HG03575 (cell line): ENCODE measurements around the gene ESRRA.
A peak's percentile ranks its signal among the peaks of the same experiment; 100 is the strongest.

Experiments
- ATAC-seq: cut with Tn5 transposase; IDR thresholded peaks from one replicate; pipeline ENCODE4 v1.9.1; 2021; ENCODE audit not compliant: unreplicated experiment, insufficient number of reproducible peaks, low FRiP score; ENCODE audit errors: extremely low read depth

Gene ESRRA

DNA sequence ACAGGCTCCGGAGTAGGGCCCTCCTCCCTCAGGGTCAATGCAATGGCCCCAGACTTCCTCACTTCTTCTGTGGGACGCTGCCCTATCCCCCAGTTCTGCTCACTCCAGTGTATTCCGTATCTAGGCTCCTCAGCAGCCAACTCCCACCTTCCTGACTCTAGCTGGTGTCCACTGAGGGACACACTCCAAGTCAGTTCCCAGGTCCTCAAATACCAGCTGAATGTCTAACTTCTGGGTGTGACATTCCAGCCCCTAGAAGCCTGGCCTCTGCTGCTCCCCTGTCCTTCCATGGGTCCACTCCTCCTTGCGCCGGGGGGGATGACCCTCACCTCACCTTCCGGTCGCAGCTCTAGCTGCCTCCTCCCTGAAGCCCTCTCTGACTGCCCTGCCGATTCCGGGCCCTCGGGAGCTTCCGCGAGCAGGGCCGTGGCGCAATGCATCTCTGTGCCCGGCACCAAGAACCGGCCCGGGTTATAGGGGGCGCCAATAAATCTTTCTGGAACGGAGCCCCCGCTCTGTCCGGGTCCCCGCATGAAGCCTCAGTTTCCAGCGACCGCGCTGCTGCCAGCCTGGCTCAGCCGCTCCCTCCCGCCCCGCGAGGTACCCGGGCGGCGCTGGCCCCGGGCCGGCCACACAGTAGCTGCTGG, 36.3 kb upstream of the ESRRA start:
- no peak for ATAC-seq

DNA sequence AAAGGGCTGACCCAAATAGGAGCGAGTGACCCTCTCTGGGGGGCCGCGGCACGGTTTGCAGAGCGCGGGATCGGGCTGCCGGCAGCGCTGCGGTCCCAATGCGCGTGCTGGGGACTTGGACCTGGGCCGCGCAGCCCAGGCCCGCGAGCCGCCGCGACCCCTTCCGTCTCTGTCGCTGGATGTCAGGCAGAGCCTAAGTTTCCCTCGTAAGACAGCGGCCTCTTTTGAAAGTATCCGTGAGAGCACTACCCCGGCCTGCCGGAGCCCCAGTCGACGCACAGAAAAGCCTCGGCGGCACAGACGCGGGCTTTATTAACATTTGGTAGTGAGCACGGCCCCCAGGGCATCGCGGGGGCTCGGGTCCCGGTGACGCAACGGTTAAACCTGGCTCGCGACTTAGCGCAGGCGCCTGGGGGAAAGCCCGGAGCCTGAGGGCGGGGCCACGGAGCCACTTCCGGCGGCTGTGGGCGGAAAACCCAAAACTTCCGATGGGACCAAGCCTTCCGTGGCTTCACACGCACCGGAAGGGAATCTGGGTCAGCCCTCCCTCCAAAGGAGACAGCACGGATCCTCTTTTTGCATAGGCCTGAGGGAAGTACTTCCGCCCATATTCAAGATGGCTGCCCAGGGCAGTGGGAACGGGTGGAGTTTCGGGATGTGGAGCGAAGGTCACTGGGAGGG, 35.6 kb upstream of the ESRRA start:
- peak; percentile 45 for ATAC-seq

DNA sequence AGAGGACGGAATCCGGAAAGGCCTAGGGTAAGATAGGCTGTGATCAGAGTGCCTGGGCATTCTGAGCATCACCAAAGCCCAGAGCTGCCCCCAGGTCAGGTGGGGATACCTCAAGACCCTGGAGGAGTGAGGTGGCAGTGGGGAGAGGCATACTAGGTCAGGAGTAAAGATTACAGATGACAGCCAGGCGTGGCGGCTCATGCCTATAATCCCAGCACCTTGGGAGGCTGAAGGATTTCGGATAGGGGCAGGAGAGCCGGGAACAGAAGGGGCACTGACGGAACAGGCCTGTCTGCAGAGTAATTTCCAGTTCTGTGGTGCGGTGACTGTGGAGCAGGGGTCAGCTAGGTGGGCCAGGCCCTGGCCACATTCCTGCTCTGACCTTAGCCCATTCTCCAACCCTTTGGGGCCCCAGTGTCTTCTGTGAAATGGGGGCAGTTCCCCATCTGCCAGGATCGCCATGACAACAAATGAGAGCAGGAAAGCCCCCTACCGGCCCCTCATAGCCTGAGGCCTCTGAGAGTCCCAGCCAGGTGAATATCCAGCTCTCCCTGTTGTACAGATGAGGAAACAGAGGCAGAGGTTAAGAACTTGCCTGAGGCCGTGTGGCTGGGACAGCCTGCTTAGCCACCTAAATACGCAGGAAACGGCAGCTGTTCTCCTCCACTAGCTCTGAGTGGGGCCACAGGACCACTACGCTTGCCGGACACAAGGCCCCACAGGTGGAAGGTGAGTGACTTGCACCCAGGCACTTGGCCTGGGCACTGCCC, 30.1 kb upstream of the ESRRA start:
- no peak for ATAC-seq

DNA sequence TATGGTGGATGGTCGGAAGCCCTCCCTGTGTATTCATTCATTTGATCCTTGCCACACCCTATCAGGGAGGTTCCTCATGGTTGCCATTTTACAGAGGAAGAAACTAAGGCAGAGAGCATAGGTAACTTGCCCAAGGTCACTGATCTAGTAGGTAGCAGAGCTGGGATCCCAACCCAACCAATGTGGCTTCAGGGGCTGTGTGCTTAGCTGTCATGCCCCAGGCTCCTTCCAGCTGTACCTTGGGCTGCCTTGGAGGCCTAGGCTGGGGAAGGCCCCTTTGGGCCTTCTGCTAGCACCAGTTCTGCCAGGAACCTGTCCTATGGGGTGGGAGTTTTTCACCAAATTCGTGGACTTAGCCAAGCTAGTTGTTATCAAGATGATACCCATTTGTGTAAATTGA, 29.5 kb upstream of the ESRRA start:
- no peak for ATAC-seq

DNA sequence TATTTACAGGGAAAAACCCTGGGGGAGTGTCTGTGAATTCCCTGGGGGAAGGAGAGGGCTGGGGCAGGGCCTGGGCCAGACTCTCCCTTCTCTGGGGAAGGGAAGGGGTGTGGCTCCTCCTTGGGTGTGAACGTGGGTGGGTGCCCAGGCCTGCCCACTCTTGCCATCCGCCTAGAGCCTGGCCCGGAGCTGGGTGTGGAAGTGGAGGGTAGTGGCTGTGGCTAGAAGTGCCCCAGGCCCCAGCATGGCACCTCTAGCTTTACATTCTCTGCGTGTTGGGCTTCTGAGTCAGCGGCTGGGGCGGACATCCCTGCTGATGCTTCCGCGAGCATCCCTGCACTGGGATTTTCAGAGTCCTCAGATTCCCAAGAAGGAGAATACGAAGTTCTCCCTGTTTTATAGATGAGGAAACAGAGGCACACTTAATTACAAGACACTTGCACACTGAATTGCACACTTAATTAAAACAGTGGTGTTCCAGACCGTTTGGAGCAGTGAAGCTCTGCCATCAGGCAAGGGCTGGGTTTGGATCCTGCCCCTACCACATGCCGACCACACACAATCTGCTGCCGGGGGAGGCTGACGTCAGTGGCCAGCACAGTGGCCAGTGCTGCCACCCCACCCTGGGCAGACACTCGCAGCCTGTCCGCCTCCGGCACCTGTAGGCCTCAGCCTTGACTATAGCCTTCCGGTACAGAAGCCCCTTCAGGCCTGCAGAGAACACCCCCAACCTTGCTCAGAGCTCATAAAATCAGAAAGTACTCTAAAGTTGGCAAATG, 28.5 kb upstream of the ESRRA start:
- no peak for ATAC-seq

DNA sequence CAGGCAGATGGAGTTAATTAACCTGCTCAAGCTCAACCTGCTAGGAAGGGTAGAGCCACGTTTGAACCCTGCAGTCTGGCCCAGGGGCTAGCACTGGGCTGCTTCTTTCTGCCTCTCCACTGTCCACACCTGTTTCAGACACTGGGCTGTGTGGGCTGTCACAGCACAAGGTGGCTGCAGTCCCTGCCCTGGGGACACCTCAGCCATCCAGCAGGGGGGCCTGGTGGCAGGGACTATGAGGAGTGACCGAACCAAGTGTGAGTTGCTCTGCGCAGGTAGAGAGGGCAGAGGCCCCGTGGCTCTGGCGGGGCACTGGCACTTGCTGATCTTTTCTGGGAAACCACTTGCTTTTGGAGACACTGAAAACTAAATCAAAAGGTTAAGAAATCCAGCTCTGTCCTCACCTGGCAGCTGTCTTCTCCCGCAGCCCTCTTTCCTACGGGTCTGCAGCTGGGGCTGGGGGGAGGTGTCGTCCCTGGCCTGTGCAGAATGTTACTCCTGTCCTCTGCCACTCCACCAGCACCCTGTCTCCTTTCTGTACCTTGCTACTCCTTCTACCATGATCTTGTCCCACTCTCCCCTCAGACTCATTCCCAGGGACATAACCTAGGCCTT, 26.6 kb upstream of the ESRRA start:
- ATAC-seq = no peak

DNA sequence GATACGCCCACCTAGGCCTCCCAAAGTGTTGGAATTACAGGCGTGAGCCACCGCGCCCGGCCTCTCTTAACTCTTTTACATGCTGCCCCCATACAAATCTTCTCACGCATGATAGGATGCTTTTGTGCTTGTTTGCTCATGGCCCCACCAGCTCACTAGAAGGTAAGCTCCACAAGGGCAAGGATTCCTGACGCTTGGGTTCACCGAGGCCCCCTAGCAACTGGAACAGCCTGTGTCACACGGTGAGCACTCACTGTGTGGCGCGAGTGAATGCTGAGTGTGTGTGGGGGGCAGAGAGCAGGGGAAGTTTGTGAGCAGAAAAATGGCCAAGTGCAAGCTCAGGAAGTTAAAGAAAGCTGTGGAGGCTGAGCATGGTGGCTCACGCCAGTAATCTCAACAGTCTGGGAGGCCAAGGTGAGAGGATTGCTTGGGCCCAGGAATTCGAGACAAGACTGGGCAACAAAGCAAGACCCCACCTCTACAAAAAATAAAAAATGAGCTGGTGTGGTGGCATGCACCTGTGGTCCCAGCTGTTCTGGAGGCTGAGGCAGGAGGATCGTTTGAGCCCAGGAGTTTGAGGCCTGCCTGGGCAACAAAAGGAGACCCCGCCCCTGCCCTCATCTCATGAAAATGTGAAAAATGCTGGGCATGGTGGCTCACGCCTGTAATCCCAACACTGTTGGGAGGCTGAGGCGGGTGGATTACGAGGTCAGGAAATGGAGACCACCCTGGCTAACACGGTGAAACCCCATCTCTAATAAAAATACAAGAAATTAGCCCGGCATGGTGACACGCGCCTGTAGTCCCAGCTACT, 23.2 kb upstream of the ESRRA start:
- ATAC-seq = no peak

DNA sequence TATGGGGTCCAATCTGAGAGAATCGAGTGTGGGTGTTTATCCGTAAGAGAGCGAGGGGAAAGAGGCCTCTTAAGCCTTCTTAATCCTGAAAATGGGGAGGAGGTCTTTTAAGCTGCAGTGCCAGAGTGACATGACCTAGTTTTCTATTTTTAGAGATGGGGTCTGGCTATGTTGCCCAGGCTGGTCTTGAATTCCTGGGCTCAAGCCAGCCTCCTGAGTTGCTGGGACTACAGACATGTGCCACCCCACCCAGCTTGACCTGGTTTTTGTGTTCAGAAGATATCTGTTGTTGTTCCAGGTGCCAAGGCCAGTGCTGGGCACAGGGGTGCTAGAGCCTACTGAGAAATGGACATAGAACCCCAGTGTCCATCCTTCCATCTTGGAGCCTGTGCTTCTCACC, 22.2 kb upstream of the ESRRA start:
- ATAC-seq = no peak

DNA sequence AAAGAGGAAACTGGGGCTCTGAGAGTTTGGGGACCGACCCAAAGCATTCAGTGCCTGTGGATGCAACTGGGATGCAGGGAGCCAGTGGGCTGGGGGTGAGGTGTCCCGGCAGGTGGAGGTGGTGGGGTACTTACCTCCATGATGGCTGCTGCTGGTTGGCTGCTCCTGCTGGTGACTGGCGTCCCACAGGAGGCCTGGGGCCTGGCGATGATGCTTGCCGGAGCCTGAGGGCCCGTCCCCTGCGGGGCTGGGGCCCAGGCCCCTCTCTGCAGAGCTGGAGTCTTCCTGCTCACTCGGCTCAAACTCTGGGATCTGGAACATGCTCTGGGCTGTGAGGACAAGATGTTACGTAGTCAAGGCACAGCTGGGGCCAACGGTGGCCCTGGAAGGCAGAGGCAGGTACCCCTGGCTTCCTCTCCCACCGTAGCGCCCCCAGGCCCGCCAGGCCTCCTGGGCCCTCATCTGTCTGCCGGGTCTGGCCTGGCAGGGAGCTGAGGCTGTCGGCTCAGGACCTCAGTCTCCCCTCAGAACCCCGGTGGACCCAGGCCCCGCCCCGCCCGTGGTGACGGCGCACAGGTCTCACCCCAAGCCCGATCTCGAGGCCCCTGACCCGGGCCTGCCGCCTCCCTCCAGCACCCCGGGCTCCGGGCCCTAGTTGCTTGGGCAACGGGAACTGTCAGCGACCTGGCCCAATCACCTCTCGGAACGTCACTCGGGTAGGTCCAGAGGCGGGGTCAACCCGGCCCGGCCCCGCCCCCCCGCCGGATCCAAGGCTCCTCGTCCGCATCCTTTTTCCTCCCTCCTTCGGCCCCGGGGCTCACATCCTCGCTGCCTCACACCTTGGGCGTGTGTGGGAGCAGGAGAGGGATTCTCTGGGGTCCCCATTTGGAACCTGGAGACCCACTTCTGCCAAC, 21.0 kb upstream of the ESRRA start, which contains the start of gene BAD:
BAD (minus strand) TSS at position 618 of the 914 bp plus-strand sequence; CDS start at position 321, 297 bp downstream.
- ATAC-seq = no peak

DNA sequence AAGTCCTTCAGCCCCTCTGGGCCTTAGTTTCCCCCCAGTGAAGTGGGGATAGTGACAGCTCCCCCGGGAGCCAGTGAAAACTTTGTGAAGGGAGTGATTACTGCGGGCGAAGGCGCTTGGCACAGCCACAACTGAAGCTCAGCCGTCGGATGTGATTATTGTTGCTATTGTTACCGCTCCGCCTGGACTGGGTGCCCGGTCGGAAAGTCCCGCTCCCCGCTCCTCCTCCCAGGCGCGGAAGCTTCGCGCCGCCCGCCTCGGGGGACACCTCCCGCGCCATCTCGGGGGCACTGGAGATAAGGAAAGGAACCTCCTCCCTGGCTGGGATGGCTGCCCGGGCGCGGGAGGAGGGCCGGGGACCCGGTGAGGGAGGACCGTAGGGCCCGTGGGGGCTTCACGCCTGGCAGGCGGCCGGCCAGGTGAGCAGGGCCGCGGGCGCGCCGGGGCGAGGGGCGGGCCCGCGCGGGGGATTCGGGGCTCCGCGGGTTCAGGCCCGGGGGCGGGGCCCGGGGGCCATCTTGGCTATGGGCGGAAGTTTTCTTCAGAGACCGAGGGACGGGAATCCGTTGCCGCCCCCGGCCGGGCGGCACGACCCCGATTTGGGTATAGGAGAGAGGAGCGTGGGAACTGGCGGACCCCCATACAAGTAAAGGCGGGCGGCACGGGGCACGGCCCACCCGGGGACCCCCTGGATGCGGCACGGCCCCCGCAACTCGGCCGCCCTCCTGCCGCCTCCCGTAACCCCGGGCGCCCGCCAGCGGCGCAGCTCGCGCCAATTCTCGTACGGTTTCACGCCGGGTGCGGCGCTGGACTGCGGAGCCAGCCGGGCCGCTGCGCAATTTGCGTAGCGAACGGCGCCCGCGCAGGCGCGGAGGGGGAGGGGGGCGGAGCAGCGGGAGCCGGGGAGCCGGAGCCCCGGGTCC, 20.1 kb upstream of the ESRRA start, which contains the start of gene GPR137:
GPR137 (plus strand) TSS at position 887 of the 923 bp plus-strand sequence. CDS start 677 bp downstream, outside the sequence.
- ATAC-seq = no peak

DNA sequence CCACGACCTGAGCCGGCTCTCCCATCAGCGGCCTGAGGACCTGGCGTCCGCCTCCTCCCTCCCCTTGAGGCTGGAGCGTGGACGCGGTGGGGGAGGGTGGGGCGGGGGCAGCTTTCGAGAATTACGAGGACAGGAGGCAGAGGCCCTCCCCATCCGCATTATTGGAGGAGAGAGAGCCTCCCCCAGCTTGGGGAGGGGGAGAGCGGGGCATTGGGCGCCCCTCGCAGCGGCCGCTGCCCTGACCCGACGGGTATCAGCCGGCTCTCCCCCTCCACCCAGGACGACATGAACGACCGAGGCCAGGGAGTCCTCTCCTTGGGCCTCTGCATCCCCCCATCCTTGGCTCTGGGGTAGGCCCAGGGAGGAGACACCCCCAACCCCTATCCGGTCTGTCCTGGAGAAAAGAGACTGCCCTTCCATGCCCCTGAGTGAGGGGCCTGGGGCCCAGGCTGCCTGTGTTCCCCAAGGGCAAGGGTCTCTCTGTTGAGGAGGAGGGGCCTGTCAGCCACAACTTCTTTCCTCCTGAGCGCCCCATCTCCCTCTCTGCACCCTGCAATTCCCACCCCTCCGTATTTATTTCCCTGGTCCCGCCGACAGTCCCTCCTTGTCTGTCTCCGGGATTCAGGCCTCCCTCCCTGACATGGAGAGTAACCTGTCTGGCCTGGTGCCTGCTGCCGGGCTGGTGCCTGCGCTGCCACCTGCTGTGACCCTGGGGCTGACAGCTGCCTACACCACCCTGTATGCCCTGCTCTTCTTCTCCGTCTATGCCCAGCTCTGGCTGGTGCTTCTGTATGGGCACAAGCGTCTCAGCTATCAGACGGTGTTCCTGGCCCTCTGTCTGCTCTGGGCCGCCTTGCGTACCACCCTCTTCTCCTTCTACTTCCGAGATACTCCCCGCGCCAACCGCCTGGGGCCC, 19.2 kb upstream of the ESRRA start:
- ATAC-seq = no peak

DNA sequence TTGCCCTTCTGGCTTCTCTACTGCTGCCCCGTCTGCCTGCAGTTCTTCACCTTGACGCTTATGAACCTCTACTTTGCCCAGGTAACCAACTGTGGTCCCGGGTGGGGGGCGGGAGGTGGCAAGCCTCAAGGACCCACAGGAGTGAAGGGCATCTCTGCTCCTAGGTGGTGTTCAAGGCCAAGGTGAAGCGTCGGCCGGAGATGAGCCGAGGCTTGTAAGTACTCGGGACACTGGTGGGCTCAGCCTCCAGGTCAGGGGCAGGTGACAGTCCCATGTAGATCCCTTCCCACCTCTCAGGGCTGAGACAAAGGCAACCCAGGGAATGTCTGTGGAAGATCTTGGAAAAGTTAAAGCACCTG, 18.5 kb upstream of the ESRRA start:
- ATAC-seq = no peak

DNA sequence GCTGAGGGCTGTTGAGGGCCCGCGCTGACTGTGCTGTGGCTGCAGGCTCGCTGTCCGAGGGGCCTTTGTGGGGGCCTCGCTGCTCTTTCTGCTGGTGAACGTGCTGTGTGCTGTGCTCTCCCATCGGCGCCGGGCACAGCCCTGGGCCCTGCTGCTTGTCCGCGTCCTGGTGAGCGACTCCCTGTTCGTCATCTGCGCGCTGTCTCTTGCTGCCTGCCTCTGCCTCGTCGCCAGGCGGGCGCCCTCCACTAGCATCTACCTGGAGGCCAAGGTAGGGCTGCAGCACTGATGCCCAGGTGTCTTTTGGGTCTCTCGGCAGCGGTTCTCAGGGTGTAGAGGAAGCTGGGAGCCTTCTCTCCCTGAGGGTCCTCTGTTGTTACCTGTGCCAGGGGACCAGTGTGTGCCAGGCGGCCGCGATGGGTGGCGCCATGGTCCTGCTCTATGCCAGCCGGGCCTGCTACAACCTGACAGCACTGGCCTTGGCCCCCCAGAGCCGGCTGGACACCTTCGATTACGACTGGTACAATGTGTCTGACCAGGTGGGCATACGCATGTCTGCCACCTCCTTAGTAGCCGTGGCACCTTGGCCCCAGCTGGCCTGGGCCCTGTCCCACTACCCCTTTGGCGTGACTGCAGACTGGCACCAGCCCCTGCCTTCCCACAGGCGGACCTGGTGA, 17.5 kb upstream of the ESRRA start:
- no peak for ATAC-seq

DNA sequence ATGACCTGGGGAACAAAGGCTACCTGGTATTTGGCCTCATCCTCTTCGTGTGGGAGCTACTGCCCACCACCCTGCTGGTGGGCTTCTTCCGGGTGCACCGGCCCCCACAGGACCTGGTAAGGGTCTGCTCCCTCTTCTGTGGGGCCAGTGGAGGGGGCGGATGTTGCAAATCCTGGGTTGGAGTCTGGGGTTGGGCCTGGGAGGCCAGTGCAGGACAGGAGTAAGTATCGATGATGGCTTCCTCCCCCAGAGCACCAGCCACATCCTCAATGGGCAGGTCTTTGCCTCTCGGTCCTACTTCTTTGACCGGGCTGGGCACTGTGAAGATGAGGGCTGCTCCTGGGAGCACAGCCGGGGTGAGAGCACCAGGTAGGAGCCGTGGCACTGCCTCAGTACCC, 17.0 kb upstream of the ESRRA start:
- no peak for ATAC-seq
